SK-N-DZ (cell line): Measurements from ENCODE around the gene CBLL1.

Experiments
- DNase-seq: peaks from one replicate; pipeline ENCODE4 v3.0.0-alpha.2; 2015; ENCODE audit warnings: low spot score

The CBLL1 gene

GRCh38 chr7:107810626-107811025 is 66.7 kb downstream of the CBLL1 start:
- no peak for DNase-seq
